Hepatocyte (in vitro differentiated cells): ENCODE results near the gene CDK4.

Source experiments
- CTCF ChIP-seq: fragments of 200-600 bp; sonication (generic); IDR thresholded peaks from 2 replicates; pipeline ENCODE4 v1.5.1; 2016; ENCODE audit warnings: antibody characterized with exemption, mild to moderate bottlenecking; ENCODE audit not compliant: poor library complexity
- EZH2 ChIP-seq: fragments of 200-600 bp; sonication (generic); IDR thresholded peaks from 2 replicates; pipeline ENCODE4 v1.6.1; 2016; ENCODE audit warnings: antibody characterized with exemption, mild to moderate bottlenecking, borderline replicate concordance
- EZH2phosphoT487 ChIP-seq: fragments of 200-600 bp; sonication (generic); IDR thresholded peaks from one replicate; pipeline ENCODE4 v1.6.1; 2018; ENCODE audit warnings: antibody characterized with exemption, mild to moderate bottlenecking, low read depth, moderate library complexity; ENCODE audit not compliant: unreplicated experiment, severe bottlenecking

- TF ChIP-seq CTCF (no peak), EZH2 (no peak), EZH2phosphoT487 (no peak)
Measured at GRCh38 chr12:57717846-57718640, 34.1 kb downstream of the CDK4 start.
